Retinal pigment epithelial cell (primary cell): ENCODE measurements around the gene PSMA3.

ENCODE experiments used
- DNase-seq: peaks from one replicate; pipeline ENCODE4 v3.0.0-alpha.2; 2010; ENCODE audit warnings: low read depth
- H3K4me3 ChIP-seq: 2 replicates; pipeline ENCODE4 v1.5.1; 2011; ENCODE audit warnings: mild to moderate bottlenecking, low read length, control low read depth, moderate library complexity
- CTCF ChIP-seq: conservative IDR thresholded peaks from 2 replicates; pipeline ENCODE4 v1.5.1; 2011; ENCODE audit warnings: low read depth, low read length, control low read depth, inconsistent platforms

Gene PSMA3

GRCh38 chr14:58272588-58273372, 28.1 kb downstream of the PSMA3 start:
- TF ChIP-seq CTCF: peak; percentile 30
- H3K4me3 ChIP-seq: no peak overlapping the region
- DNase-seq: no peak

GRCh38 chr14:58274881-58275280, 30.2 kb downstream of the PSMA3 start:
- no peak for DNase-seq
- H3K4me3 ChIP-seq: no peak overlapping the region
- no peak for TF ChIP-seq CTCF

- DNase-seq: no peak
- TF ChIP-seq CTCF: no peak
- no peak overlapping the region for H3K4me3 ChIP-seq
These were observed 31.0 kb downstream of the PSMA3 start for GRCh38 chr14:58275527-58276190.

- DNase-seq: no peak
- TF ChIP-seq CTCF: no peak
- no peak overlapping the region for H3K4me3 ChIP-seq
These were observed 31.6 kb downstream of the PSMA3 start for GRCh38 chr14:58276208-58276607.

GRCh38 chr14:58278177-58278576, 33.5 kb downstream of the PSMA3 start:
- no peak for DNase-seq
- no peak overlapping the region for H3K4me3 ChIP-seq
- no peak for TF ChIP-seq CTCF

GRCh38 chr14:58280954-58281787, 36.5 kb downstream of the PSMA3 start:
- TF ChIP-seq CTCF: no peak
- DNase-seq: peak; percentile 48
- no peak overlapping the region for H3K4me3 ChIP-seq
